ENCODE data around the gene ZYX. TPM values are rescaled to one million over a fixed set of nuclear protein-coding genes. Genes with fewer than 3 reads are reported as not detected.

The ZYX gene
- polyA plus RNA-seq, 1 of the 3 experiments (the other 2 are of a cell fraction), result 271 TPM

DNA sequence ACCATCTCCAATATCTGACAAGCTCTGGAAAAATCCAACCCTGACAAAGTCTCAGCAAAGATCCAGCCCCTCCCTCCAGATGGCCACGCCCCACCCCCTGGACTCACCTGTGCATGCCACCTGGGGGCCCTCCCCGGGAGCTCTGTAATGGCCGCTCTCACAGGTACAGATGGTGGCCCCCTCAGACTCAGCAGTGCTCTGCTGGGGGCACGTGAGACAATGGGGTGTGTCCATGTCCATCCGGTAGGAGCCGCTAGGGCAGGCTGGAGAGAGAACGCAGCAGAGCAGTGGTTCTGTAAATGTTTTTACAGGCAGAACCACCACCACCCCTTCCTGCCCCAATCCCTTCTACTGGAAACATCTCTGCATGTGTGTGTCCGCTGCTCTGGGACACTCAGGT is 18.0 kb downstream of the ZYX start:
- Histone ChIP-seq H3K4me1 (ENCODE audit: control insufficient read depth in 1 of 2, insufficient read depth in 2 of 2, low read depth in 1 of 2, low read length in 1 of 2) (no peaks in the 10 kb centered on the region), H4K20me1 (ENCODE audit: insufficient read depth) (no peaks in the 10 kb centered on the region), H3K79me2 (ENCODE audit: insufficient read depth) (no peaks in the 10 kb centered on the region), H3K27me3 (ENCODE audit: insufficient read depth) (no peaks in the 10 kb centered on the region), H3F3A (replicated peaks; ENCODE audit: insufficient read depth) (peaks cover 10% of the 10 kb centered on the region), H3K36me3 (replicated peaks in 1 of 2; ENCODE audit: control insufficient read depth in 1 of 2, insufficient read depth in 2 of 2, low read length in 1 of 2) (no peaks in the 10 kb centered on the region), H3K9me3 (no peaks in the 10 kb centered on the region), H2AFZ (ENCODE audit: low read depth) (no peak overlapping the region), H3K4me3 (ENCODE audit: low read depth in 2 of 2, low read length in 1 of 2) (no peak overlapping the region), H3K9me2 (no peaks in the 10 kb centered on the region), H3K27ac (ENCODE audit: low read depth in 2 of 2, low read length in 1 of 2) (no peak overlapping the region), H3K4me2 (no peak overlapping the region), H3K9ac (no peak overlapping the region)
- no peak for DNase-seq
- TF ChIP-seq FOXJ3 (CRISPR knock-in tag; IDR thresholded peaks at IDR 0.05) (no peak), RXRA (IDR thresholded peaks at IDR 0.05; ENCODE audit: borderline replicate concordance, low read depth) (no peak), EZH2phosphoT487 (IDR thresholded peaks at IDR 0.05; ENCODE audit: borderline replicate concordance, low read depth) (no peak)
- TF ChIP-seq, protein P1, sequence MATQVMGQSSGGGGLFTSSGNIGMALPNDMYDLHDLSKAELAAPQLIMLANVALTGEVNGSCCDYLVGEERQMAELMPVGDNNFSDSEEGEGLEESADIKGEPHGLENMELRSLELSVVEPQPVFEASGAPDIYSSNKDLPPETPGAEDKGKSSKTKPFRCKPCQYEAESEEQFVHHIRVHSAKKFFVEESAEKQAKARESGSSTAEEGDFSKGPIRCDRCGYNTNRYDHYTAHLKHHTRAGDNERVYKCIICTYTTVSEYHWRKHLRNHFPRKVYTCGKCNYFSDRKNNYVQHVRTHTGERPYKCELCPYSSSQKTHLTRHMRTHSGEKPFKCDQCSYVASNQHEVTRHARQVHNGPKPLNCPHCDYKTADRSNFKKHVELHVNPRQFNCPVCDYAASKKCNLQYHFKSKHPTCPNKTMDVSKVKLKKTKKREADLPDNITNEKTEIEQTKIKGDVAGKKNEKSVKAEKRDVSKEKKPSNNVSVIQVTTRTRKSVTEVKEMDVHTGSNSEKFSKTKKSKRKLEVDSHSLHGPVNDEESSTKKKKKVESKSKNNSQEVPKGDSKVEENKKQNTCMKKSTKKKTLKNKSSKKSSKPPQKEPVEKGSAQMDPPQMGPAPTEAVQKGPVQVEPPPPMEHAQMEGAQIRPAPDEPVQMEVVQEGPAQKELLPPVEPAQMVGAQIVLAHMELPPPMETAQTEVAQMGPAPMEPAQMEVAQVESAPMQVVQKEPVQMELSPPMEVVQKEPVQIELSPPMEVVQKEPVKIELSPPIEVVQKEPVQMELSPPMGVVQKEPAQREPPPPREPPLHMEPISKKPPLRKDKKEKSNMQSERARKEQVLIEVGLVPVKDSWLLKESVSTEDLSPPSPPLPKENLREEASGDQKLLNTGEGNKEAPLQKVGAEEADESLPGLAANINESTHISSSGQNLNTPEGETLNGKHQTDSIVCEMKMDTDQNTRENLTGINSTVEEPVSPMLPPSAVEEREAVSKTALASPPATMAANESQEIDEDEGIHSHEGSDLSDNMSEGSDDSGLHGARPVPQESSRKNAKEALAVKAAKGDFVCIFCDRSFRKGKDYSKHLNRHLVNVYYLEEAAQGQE (IDR thresholded peaks at IDR 0.05; ENCODE audit: low read depth, low read length), result no peak
- CTCF ChIA-PET, result interaction anchor here (1.2 to 1.9 kb wide), 3 partner anchors 18 to 159 kb away, joined by 3 to 8 read pairs (median 4); no protein-coding TSS in a partner anchor
- POLR2A ChIA-PET, result no interaction called here
- WGBS (ENCODE audit: low lambda C conversion rate), result 62% methylated on average over 8 of the region's 8 CpGs

DNA sequence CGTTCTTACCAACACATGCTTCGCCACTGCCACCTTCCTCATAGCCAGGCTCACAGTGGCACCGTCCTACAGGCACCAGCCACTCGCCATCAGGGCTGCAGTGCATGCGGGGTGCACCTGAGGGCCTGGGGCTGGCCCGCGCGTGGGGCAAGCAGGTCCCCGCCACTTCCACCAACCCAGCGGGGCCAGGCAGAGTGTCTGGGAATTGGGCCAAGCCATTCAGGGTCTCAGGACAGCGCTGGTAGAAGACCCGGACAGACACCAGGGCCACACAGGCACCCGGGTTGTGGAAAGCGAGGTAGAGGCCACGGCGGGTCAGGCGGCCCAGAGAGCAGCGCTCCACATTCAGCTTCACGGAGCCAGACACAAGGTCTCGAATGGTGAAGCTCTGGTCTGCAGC is 18.5 kb downstream of the ZYX start:
- Histone ChIP-seq H3K36me3 (replicated peaks in 1 of 2; ENCODE audit: control insufficient read depth in 1 of 2, insufficient read depth in 2 of 2, low read length in 1 of 2) (no peaks in the 10 kb centered on the region), H4K20me1 (ENCODE audit: insufficient read depth) (no peaks in the 10 kb centered on the region), H3K4me3 (ENCODE audit: low read depth in 2 of 2, low read length in 1 of 2) (no peak overlapping the region), H3K4me1 (ENCODE audit: control insufficient read depth in 1 of 2, insufficient read depth in 2 of 2, low read depth in 1 of 2, low read length in 1 of 2) (no peaks in the 10 kb centered on the region), H3K4me2 (no peak overlapping the region), H3K9me2 (no peaks in the 10 kb centered on the region), H3K27me3 (ENCODE audit: insufficient read depth) (no peaks in the 10 kb centered on the region), H2AFZ (ENCODE audit: low read depth) (no peak overlapping the region), H3K79me2 (ENCODE audit: insufficient read depth) (no peaks in the 10 kb centered on the region), H3K27ac (ENCODE audit: low read depth in 2 of 2, low read length in 1 of 2) (no peak overlapping the region), H3K9ac (no peak overlapping the region), H3K9me3 (no peaks in the 10 kb centered on the region), H3F3A (replicated peaks; ENCODE audit: insufficient read depth) (peaks cover 10% of the 10 kb centered on the region)
- 84% methylated on average over 18 of the region's 20 CpGs for WGBS (ENCODE audit: low lambda C conversion rate)
- CTCF ChIA-PET, result interaction anchor here (0.6 to 1.6 kb wide), 4 partner anchors 11 to 47 kb away, joined by 3 to 4 read pairs (median 4); no protein-coding TSS in a partner anchor
- POLR2A ChIA-PET, result no interaction called here
- DNase-seq, result no peak
- TF ChIP-seq, protein P2, sequence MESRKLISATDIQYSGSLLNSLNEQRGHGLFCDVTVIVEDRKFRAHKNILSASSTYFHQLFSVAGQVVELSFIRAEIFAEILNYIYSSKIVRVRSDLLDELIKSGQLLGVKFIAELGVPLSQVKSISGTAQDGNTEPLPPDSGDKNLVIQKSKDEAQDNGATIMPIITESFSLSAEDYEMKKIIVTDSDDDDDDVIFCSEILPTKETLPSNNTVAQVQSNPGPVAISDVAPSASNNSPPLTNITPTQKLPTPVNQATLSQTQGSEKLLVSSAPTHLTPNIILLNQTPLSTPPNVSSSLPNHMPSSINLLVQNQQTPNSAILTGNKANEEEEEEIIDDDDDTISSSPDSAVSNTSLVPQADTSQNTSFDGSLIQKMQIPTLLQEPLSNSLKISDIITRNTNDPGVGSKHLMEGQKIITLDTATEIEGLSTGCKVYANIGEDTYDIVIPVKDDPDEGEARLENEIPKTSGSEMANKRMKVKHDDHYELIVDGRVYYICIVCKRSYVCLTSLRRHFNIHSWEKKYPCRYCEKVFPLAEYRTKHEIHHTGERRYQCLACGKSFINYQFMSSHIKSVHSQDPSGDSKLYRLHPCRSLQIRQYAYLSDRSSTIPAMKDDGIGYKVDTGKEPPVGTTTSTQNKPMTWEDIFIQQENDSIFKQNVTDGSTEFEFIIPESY (IDR thresholded peaks at IDR 0.05; ENCODE audit: borderline replicate concordance, low read depth), result no peak
- TF ChIP-seq, protein P3, sequence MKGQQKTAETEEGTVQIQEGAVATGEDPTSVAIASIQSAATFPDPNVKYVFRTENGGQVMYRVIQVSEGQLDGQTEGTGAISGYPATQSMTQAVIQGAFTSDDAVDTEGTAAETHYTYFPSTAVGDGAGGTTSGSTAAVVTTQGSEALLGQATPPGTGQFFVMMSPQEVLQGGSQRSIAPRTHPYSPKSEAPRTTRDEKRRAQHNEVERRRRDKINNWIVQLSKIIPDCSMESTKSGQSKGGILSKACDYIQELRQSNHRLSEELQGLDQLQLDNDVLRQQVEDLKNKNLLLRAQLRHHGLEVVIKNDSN (IDR thresholded peaks at IDR 0.05; ENCODE audit: borderline replicate concordance, low read depth), result no peak
- no peak for TF ChIP-seq CHD2 (IDR thresholded peaks at IDR 0.05; ENCODE audit: low read length, partially characterized antibody)
- no peak for TF ChIP-seq RXRA (IDR thresholded peaks at IDR 0.05; ENCODE audit: borderline replicate concordance, low read depth)
- TF ChIP-seq FOXM1 (IDR thresholded peaks at IDR 0.05; ENCODE audit: low read depth), result no peak
- TF ChIP-seq, protein P4, sequence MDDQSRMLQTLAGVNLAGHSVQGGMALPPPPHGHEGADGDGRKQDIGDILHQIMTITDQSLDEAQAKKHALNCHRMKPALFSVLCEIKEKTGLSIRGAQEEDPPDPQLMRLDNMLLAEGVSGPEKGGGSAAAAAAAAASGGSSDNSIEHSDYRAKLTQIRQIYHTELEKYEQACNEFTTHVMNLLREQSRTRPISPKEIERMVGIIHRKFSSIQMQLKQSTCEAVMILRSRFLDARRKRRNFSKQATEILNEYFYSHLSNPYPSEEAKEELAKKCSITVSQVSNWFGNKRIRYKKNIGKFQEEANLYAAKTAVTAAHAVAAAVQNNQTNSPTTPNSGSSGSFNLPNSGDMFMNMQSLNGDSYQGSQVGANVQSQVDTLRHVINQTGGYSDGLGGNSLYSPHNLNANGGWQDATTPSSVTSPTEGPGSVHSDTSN (IDR thresholded peaks at IDR 0.05), result no peak
- TF ChIP-seq, protein P5, sequence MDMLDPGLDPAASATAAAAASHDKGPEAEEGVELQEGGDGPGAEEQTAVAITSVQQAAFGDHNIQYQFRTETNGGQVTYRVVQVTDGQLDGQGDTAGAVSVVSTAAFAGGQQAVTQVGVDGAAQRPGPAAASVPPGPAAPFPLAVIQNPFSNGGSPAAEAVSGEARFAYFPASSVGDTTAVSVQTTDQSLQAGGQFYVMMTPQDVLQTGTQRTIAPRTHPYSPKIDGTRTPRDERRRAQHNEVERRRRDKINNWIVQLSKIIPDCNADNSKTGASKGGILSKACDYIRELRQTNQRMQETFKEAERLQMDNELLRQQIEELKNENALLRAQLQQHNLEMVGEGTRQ (IDR thresholded peaks at IDR 0.05; ENCODE audit: borderline replicate concordance, low read depth, low read length), result no peak
- no peak for TF ChIP-seq GABPA (IDR thresholded peaks at IDR 0.05; ENCODE audit: low read depth)
- TF ChIP-seq RFX5 (IDR thresholded peaks at IDR 0.05; ENCODE audit: low read length), result no peak
- TF ChIP-seq TCF12 (IDR thresholded peaks at IDR 0.05), result no peak
- no peak for TF ChIP-seq SMC3 (IDR thresholded peaks at IDR 0.05; ENCODE audit: low read depth, low read length)
- TF ChIP-seq EZH2phosphoT487 (IDR thresholded peaks at IDR 0.05; ENCODE audit: borderline replicate concordance, low read depth), result no peak
- TF ChIP-seq FOSL2 (IDR thresholded peaks at IDR 0.05; ENCODE audit: borderline replicate concordance, low read depth), result no peak
- TF ChIP-seq TAF1 (IDR thresholded peaks at IDR 0.05; ENCODE audit: borderline replicate concordance, low read depth, low read length), result no peak
- TF ChIP-seq NRF1 (IDR thresholded peaks at IDR 0.05; ENCODE audit: low read depth, low read length), result no peak
- no peak for TF ChIP-seq JUND (IDR thresholded peaks at IDR 0.05)
- no peak for TF ChIP-seq RAD21 (IDR thresholded peaks at IDR 0.05; ENCODE audit: low read length)
